GM10248 (cell line): ENCODE results near the gene KRCC1.

ENCODE experiments used
- CTCF ChIA-PET: fragments of 300-600 bp; sonication (Branson Sonifier 250); formaldehyde crosslinking; extraction: SDS; loops from one replicate; lab custom pipeline; 2021; ENCODE audit warnings: antibody characterized with exemption; lab: Yijun Ruan, JAX
- POLR2A ChIA-PET: fragments of 350-650 bp; sonication (Branson Sonifier 250); formaldehyde crosslinking; extraction: SDS; loops from one replicate; lab custom pipeline; 2020; ENCODE audit warnings: antibody characterized with exemption; lab: Yijun Ruan, JAX
- DNase-seq: peaks from one replicate; pipeline ENCODE4 v3.0.0; 2012; ENCODE audit errors: extremely low spot score
- TF ChIP-seq, protein P1 (sequence below): IDR thresholded peaks from 2 replicates; pipeline ENCODE4 v1.5.1; 2012; ENCODE audit warnings: mild to moderate bottlenecking, low read depth; ENCODE audit errors: extremely low read depth, missing control alignments, control extremely low read depth

Gene KRCC1

DNA sequence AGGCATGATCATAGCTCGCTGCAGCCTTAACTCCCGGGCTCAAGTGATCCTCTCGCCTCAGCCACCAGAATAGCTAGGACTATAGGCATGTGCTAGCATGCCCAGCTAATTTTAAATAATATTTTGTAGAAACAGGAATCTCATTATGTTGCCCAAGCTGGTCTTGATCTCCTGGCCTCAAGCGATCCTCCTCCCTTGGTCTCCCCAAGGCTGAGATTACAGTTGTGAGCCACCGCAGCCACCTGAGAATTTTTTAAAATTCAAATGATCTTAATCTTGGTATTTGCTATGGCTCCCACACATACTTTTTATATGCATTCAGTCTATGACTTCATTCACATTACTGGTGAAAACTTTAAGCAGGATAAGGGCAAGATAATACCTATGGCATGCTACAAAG is 13.1 kb downstream of the KRCC1 start:
- DNase-seq, result no peak
- TF ChIP-seq, protein P1, sequence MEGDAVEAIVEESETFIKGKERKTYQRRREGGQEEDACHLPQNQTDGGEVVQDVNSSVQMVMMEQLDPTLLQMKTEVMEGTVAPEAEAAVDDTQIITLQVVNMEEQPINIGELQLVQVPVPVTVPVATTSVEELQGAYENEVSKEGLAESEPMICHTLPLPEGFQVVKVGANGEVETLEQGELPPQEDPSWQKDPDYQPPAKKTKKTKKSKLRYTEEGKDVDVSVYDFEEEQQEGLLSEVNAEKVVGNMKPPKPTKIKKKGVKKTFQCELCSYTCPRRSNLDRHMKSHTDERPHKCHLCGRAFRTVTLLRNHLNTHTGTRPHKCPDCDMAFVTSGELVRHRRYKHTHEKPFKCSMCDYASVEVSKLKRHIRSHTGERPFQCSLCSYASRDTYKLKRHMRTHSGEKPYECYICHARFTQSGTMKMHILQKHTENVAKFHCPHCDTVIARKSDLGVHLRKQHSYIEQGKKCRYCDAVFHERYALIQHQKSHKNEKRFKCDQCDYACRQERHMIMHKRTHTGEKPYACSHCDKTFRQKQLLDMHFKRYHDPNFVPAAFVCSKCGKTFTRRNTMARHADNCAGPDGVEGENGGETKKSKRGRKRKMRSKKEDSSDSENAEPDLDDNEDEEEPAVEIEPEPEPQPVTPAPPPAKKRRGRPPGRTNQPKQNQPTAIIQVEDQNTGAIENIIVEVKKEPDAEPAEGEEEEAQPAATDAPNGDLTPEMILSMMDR, result no peak
- CTCF ChIA-PET, result no interaction called here
- POLR2A ChIA-PET, result no interaction called here

GRCh38 chr2:88038263-88039105 is 17.1 kb downstream of the KRCC1 start:
- POLR2A ChIA-PET, result no interaction called here
- TF ChIP-seq, protein P1, result no peak
- DNase-seq, result no peak
- CTCF ChIA-PET, result interaction anchor here (0.9 to 3.6 kb wide), 3 partner anchors 8 to 22 kb away, joined by 3 to 14 read pairs (median 3); no protein-coding TSS in a partner anchor

GRCh38 chr2:88036606-88037005 is 19.0 kb downstream of the KRCC1 start:
- CTCF ChIA-PET, result interaction anchor here (0.9 to 1.6 kb wide), 3 partner anchors 9 to 24 kb away, joined by 3 to 5 read pairs (median 3); no protein-coding TSS in a partner anchor
- TF ChIP-seq, protein P1, result no peak
- POLR2A ChIA-PET, result no interaction called here
- DNase-seq, result no peak

DNA sequence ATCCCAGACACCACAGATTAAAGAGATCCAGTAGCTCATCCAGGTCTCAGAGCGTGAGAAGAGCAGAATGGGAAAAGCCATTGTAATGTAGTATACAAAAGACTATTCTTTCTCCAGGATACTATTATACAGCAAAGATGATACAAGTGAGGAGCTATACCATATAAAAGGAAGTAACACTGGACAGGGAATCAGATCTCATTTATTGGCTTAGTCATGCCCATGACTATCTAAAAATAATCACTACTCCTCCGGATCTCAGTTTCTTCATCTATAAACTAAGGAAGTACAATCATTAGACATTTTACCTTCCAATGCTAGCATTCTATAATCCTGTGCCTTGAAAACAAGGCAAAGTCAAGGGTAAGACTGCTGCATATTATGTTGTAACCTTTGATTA is 19.4 kb downstream of the KRCC1 start:
- ChIA-PET CTCF (interaction anchor here (0.9 to 1.6 kb wide), 3 partner anchors 8 to 24 kb away, joined by 3 to 5 read pairs (median 3); no protein-coding TSS in a partner anchor), POLR2A (no interaction called here)
- TF ChIP-seq, protein P1, result no peak
- DNase-seq, result no peak

- TF ChIP-seq, protein P1, result no peak
- no peak for DNase-seq
- POLR2A ChIA-PET, result no interaction called here
- CTCF ChIA-PET, result interaction anchor here (1.7 kb wide), 1 partner anchor 28 kb away, joined by 8 read pairs; no protein-coding TSS in a partner anchor
Observed at GRCh38 chr2:88032070-88032702, 23.4 kb downstream of the KRCC1 start.

DNA sequence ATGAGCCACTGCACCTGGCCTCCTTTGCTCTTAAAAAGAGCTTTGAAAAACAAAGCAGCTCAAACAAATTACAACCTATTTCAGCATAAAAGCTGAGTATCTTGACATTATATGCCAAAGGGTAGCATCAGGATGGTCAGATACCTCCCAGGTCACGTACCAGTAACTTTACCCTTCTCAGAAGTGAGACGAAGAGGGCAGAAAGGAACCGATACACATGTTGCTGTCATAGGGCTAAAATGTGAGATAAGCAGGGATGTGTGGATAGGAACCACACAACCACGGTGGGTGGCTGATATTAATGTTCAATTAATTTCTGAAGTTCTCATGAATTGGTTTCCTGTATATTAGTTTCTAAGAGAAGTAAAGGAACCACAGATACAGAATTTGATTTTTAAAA is 26.7 kb downstream of the KRCC1 start:
- CTCF ChIA-PET, result interaction anchor here (0.6 to 1.8 kb wide), 2 partner anchors 9 to 19 kb away, joined by 3 to 4 read pairs; no protein-coding TSS in a partner anchor
- no peak for DNase-seq
- TF ChIP-seq, protein P1, result no peak
- POLR2A ChIA-PET, result no interaction called here
